Germinal center (tissue), 1 donor: Measurements from ENCODE around the gene ADSS2.
"Not testable (repeated sequence)": the region's sequence is repeated elsewhere in the genome, so short reads cannot be mapped to it uniquely, and the experiment has no call there.

Experiments
- DNase-seq: peaks from one replicate; pipeline ENCODE4 v3.0.0; 2012; ENCODE audit warnings: mixed read lengths, low spot score

Gene ADSS2

DNA sequence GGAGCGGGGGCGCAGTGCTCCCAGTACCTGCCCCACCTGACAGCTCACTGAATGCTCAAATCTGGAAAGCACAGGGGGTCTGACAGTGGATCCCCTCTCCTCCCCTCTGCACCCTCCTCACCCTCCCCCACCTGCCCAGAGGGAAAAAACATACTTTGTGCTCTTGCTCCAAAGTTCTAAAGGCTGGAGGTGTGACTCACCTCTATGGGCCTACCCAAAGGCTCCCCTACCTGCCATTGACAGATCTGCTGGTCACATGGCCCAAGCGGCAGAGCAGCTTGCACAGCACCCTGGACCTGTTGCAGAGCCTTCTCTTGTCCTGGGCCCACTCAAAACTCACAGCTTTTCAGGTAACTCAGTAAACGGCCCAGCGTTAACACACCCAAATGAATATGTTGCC is 55.7 kb downstream of the ADSS2 start:
- DNase-seq: no peak

- no peak for DNase-seq
Measured at GRCh38 chr1:244394826-244395765, 56.6 kb downstream of the ADSS2 start.

GRCh38 chr1:244394346-244394745 is 57.4 kb downstream of the ADSS2 start:
- no peak for DNase-seq

DNA sequence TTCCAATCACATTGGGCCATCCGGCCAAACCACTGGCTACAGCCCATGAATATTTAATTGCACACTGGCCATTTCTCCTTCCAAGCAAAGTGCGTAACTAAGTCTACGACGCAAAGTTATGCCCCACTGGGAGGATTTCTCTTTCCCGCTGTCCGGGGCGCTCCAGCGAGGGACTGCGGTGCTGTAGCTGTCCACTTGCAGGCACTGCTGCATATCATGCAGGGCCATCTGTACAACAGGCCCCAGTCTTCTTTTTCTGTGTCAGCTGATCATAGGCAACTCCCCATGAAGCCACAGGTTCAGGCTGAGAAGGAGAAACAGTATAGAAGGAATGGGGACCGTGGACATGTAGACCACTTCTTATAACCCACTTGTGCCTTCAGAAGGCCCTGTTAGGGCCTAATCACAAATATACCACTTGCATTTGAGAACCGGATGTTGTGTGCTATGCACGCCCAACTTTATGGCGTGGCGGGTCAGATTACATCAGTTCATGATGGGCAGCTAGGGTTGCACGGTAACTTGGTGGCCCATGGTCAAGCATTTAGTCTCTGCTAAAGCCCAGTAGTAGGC is 58.0 kb downstream of the ADSS2 start:
- DNase-seq: no peak

DNA sequence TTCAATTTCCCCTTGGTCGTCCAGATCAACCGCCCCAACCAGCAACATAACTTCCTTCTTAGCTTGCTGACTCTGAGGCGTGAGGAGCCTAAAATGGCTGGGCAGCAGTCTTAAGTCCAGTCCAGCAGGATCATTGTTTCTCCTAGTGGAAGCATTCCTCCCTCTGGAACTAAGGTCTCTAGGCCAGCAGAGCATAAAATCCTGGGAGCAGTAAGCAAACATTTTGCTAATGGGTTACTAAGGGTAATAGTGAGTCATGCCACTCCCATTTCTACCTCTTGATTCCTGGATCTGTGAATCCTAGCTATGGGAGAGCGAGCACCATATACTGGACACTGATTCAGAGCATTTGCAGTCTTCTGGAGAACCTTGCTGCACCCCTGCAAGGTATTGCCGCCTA is 59.9 kb downstream of the ADSS2 start:
- DNase-seq: no peak

DNA sequence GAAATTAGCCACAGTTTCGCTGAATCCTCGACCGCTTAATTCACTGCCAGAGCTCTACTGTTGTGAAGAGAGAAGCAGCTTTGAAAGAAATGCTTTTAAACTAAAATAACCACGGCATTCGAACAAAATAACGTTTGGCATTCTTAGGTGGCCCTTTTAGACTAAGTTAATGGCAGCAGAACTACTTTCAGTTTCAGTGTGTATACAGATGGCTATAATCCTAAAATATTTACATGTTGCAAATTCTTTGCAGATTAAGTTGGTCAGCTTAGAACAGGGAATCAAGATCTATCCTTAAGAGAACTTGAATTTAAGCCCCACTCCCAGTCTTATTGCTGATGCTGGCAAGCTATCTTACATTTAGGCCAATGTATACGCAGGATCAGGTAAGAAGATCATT is 62.7 kb downstream of the ADSS2 start:
- no peak for DNase-seq

GRCh38 chr1:244387415-244387814 is 64.3 kb downstream of the ADSS2 start:
- no peak for DNase-seq

- no peak for DNase-seq
Measured at GRCh38 chr1:244386595-244386994, 65.1 kb downstream of the ADSS2 start.

- no peak for DNase-seq
Measured at GRCh38 chr1:244384066-244384465, 67.6 kb downstream of the ADSS2 start.

DNA sequence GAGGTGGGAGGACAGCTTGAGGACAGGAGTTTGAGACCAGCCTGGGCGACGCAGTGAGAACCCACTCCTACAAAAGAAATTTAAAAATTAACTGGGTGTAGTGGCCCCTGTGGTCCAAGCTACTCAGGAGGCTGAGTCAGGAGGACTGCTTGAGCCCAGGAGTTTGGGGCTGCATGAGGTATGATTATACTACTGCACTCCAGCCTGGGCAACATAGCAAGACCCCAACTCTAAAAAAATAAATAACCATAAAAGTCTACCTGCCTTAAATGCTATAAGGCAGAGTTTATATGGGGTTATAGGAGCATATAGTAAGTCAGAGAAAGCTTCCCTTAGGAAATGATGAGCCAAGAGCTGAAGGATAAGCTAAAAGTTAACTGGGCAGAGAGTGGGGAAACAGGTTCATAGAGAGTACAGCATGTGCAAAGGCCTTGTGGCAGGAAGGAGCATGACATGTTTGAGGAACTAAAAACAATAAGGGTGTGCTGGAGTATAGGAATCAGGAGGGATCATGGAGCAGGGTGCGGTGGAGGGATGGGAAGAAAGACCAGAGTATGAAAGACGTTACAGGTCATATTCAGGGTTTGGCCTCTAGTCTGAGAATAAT is 68.3 kb downstream of the ADSS2 start:
- no peak for DNase-seq

GRCh38 chr1:244381878-244382565 is 69.7 kb downstream of the ADSS2 start:
- DNase-seq: no peak

DNA sequence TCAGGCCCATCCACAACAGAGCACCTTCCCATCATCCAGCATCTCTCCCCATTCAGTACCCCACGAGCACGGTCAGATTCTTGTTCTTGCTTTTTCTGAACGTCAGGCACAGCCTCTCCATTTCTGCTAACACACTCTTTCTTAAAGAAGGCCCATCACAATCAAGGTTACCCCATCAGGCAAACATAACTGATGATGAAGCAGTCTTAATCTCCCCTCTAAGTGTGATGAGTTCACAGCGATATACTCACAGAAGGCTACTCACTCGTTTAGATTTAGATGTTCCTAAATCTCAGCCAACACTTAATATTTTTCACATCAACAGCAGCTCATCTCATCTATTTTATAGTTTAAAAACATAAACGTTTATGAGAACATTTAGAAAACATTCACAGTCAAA is 75.6 kb downstream of the ADSS2 start:
- DNase-seq: no peak

- no peak for DNase-seq
Measured at GRCh38 chr1:244375051-244375450, 76.7 kb downstream of the ADSS2 start.

DNA sequence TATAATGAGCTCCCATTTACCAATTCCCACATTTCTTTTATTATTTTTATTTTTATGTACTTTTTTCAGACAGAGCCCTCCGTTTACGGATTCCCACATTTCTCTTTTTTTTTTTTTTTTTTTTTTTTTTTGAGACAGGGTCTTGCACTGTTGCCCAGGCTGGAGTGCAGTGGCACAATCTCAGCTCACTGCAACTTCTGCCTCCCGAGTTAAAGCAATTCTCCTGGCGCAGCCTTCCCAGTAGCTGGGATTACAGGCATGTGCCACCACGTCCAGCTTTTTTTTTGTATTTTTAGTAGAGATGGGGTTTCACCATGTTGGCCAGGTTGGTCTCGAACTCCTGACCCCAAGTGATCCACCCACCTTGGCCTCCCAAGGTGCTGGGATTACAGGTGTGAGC is 77.2 kb downstream of the ADSS2 start:
- not testable (repeated sequence) for DNase-seq

- no peak for DNase-seq
Measured at GRCh38 chr1:244371242-244372141, 80.2 kb downstream of the ADSS2 start.

DNA sequence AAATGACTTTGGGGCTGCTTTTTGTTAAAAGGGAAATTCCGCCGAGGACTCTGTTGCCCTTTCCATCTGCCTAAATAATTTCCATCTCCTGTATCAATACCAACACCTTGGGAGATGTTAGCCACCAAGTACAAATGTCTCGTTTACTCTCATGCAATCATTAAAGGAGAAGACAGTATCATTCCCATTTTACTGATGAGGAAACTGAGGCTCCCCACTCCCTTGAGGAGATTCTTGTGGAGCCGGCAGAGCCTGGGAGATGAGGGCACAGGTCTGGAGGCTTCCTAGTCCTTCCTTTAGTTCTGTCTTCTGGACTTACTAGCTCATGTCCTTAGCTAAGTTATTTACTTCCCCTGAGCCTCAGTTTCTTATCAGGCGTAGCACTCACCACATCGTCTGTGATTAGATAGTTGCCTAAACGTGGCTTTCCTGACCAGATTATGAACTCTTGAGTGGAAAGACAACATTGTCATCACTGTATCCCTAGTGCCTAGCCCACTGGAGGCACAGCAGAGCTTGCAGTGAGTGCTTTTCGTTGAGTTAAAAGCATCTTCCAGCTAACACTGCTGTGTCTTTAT is 81.6 kb downstream of the ADSS2 start:
- DNase-seq: no peak

- DNase-seq: no peak
Measured at GRCh38 chr1:244369256-244370057, 82.3 kb downstream of the ADSS2 start.

DNA sequence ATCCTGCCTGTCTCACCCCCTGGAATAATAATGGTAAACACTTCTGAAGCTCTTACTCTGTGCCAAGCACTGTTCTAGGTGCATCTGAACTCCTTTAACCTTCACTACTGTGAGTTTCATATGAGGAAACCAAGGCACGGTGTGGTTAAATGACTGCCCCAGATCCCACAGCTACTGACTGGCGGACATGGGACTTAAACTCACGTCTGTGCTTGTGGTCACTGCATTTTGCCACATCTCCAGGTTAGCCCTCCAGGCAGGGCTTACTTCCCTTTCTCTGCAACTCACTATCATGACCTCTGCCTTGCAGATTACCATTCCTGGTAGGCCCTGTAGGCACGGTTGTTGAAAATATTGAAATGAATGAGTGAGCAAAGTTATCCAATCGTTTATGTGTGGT is 83.4 kb downstream of the ADSS2 start:
- DNase-seq: no peak

- no peak for DNase-seq
Measured at GRCh38 chr1:244367399-244368114, 84.2 kb downstream of the ADSS2 start.

- no peak for DNase-seq
Measured at GRCh38 chr1:244365809-244366208, 85.9 kb downstream of the ADSS2 start.
